HEK293 (cell line): ENCODE measurements around the gene NPTX1.
A peak's percentile ranks its signal among the peaks of the same experiment; 100 is the strongest.

Experiments
- CTCF ChIA-PET: fragments of 350-600 bp; formaldehyde crosslinking; extraction: SDS; loops from one replicate; lab custom pipeline; 2021; ENCODE audit warnings: antibody characterized with exemption; lab: Yijun Ruan, JAX
- POLR2A ChIA-PET: fragments of 300-600 bp; formaldehyde crosslinking; extraction: SDS; loops from one replicate; lab custom pipeline; 2020; ENCODE audit warnings: antibody characterized with exemption, inconsistent platforms; lab: Yijun Ruan, JAX
- H3K27ac ChIP-seq: fragments of 200-500 bp; sonication (Bioruptor generic); 2 replicates; pipeline ENCODE4 v1.5.1; 2014; ENCODE audit warnings: low read depth, low read length, control low read depth, inconsistent platforms; ENCODE audit errors: extremely low read depth
- H3K36me3 ChIP-seq, 2 experiments: fragments of 200-500 bp in 1 of 2; sonication (Bioruptor generic) in 1 of 2; 1 replicate in 1 of 2; 2 replicates in 1 of 2; pipeline ENCODE4 v1.5.1; 2014 to 2017; ENCODE audit warnings: inconsistent platforms in 2 of 2, low read length in 2 of 2; ENCODE audit not compliant: control insufficient read depth in 2 of 2, insufficient read depth in 1 of 2
- H3K4me1 ChIP-seq: fragments of 200-500 bp; sonication (Bioruptor generic); 2 replicates; pipeline ENCODE4 v1.5.1; 2014; ENCODE audit warnings: mild to moderate bottlenecking, low read length, inconsistent platforms; ENCODE audit not compliant: control insufficient read depth, insufficient read depth
- H3K4me3 ChIP-seq: 2 replicates; pipeline ENCODE4 v1.5.1; 2011; ENCODE audit warnings: low read depth, mild to moderate bottlenecking, control low read depth, low read length, moderate library complexity
- H3K9me3 ChIP-seq: fragments of 200-500 bp; sonication (Bioruptor generic); 2 replicates; pipeline ENCODE4 v1.5.1; 2014; ENCODE audit warnings: low read depth, low read length, inconsistent platforms; ENCODE audit not compliant: control insufficient read depth, insufficient read depth
- SCRT1 ChIP-seq: fragments of 450-650 bp; formaldehyde crosslinking; IDR thresholded peaks from 2 replicates; pipeline ENCODE4 v1.5.1; 2016; ENCODE audit warnings: missing biosample characterization, missing genetic modification characterization, borderline replicate concordance
- ZBTB20 ChIP-seq: fragments of 450-650 bp; formaldehyde crosslinking; IDR thresholded peaks from 2 replicates; pipeline ENCODE4 v1.5.1; 2016; ENCODE audit warnings: missing biosample characterization, missing genetic modification characterization
- ZBTB7A ChIP-seq: fragments of 450-650 bp; formaldehyde crosslinking; IDR thresholded peaks from 2 replicates; pipeline ENCODE4 v1.5.1; 2016; ENCODE audit warnings: low read depth, missing biosample characterization, missing genetic modification characterization
- ZFP37 ChIP-seq: fragments of 450-650 bp; formaldehyde crosslinking; IDR thresholded peaks from 2 replicates; pipeline ENCODE4 v1.5.1; 2016; ENCODE audit warnings: missing biosample characterization, missing genetic modification characterization
- ZFP69B ChIP-seq: fragments of 450-650 bp; formaldehyde crosslinking; IDR thresholded peaks from 2 replicates; pipeline ENCODE4 v1.5.1; 2016; ENCODE audit warnings: missing biosample characterization, missing genetic modification characterization
- ZIC2 ChIP-seq: fragments of 450-650 bp; formaldehyde crosslinking; IDR thresholded peaks from 2 replicates; pipeline ENCODE4 v1.5.1; 2016; ENCODE audit warnings: missing biosample characterization, missing genetic modification characterization
- ZNF2 ChIP-seq: fragments of 450-650 bp; formaldehyde crosslinking; IDR thresholded peaks from 2 replicates; pipeline ENCODE4 v1.5.1; 2016; ENCODE audit warnings: missing biosample characterization, missing genetic modification characterization
- ZNF335 ChIP-seq: fragments of 450-650 bp; formaldehyde crosslinking; conservative IDR thresholded peaks from 2 replicates; pipeline ENCODE4 v1.5.1; 2016; ENCODE audit warnings: missing biosample characterization, missing genetic modification characterization
- ZNF561 ChIP-seq: fragments of 450-650 bp; IDR thresholded peaks from 2 replicates; pipeline ENCODE4 v1.5.1; 2018; ENCODE audit warnings: missing biosample characterization, missing genetic modification characterization, borderline replicate concordance
- ZNF600 ChIP-seq: fragments of 450-650 bp; formaldehyde crosslinking; IDR thresholded peaks from 2 replicates; pipeline ENCODE4 v1.5.1; 2016; ENCODE audit warnings: missing biosample characterization, missing genetic modification characterization
- ZNF660 ChIP-seq: fragments of 450-650 bp; IDR thresholded peaks from 2 replicates; pipeline ENCODE4 v1.5.1; 2018; ENCODE audit warnings: missing biosample characterization, mild to moderate bottlenecking, missing genetic modification characterization
- ZXDB ChIP-seq: fragments of 450-650 bp; formaldehyde crosslinking; IDR thresholded peaks from 2 replicates; pipeline ENCODE4 v1.5.1; 2016; ENCODE audit warnings: missing biosample characterization, missing genetic modification characterization
- TF ChIP-seq, protein P1 (sequence below): fragments of 450-650 bp; formaldehyde crosslinking; IDR thresholded peaks from 2 replicates; pipeline ENCODE4 v1.5.1; 2016; ENCODE audit warnings: missing biosample characterization, missing genetic modification characterization
- TF ChIP-seq, protein P2 (sequence below): fragments of 450-650 bp; formaldehyde crosslinking; IDR thresholded peaks from 2 replicates; pipeline ENCODE4 v1.5.1; 2016; ENCODE audit warnings: missing biosample characterization, missing genetic modification characterization, low read depth

The NPTX1 gene

DNA sequence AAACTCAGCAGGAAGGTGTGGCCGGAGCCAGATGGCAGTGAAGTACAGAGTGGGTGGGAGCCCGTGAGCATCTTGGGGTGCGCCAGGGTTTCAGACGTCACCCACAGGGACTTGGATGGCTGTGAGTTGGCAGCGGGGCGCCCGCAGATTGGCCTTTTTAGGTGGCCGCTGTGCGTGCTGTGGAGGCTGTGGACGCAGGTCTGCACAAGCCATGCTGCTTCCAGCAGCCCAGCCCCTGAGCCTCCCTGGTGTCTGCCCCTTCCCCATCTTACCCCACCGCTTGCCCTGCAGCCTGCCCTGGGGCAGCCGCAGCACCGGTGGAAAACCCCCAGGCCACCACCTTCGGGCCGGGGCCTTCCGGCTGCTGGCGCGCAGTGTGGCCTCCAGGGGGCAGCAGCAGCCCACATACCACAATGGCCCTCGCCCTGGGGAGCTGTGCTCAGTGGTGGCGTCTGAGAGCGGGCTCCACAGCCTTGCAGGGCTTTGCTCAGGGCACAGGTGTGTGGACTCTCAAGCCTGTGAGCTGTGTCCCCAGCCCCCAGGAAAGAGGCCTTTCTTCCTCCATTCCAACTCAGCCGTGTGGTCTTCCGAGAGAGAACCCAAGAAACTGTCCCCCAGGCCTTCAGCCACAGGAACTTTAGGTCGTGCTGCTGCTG is 49.6 kb downstream of the NPTX1 start (continued):
- TF ChIP-seq ZNF2 (tag by site-specific recombination) (peak; percentile 81; the same call in 1 of the 2 replicates), ZNF335 (tag by site-specific recombination) (peak; percentile 61), ZNF660 (tag by site-specific recombination) (peak; percentile 43; the same call in 1 of the 2 replicates), ZFP69B (tag by site-specific recombination) (peak; percentile 48; the same call in 1 of the 2 replicates), ZFP37 (tag by site-specific recombination) (no peak)
- TF ChIP-seq, protein P1, sequence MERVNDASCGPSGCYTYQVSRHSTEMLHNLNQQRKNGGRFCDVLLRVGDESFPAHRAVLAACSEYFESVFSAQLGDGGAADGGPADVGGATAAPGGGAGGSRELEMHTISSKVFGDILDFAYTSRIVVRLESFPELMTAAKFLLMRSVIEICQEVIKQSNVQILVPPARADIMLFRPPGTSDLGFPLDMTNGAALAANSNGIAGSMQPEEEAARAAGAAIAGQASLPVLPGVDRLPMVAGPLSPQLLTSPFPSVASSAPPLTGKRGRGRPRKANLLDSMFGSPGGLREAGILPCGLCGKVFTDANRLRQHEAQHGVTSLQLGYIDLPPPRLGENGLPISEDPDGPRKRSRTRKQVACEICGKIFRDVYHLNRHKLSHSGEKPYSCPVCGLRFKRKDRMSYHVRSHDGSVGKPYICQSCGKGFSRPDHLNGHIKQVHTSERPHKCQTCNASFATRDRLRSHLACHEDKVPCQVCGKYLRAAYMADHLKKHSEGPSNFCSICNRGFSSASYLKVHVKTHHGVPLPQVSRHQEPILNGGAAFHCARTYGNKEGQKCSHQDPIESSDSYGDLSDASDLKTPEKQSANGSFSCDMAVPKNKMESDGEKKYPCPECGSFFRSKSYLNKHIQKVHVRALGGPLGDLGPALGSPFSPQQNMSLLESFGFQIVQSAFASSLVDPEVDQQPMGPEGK (tag by site-specific recombination), result peak; percentile 52

DNA sequence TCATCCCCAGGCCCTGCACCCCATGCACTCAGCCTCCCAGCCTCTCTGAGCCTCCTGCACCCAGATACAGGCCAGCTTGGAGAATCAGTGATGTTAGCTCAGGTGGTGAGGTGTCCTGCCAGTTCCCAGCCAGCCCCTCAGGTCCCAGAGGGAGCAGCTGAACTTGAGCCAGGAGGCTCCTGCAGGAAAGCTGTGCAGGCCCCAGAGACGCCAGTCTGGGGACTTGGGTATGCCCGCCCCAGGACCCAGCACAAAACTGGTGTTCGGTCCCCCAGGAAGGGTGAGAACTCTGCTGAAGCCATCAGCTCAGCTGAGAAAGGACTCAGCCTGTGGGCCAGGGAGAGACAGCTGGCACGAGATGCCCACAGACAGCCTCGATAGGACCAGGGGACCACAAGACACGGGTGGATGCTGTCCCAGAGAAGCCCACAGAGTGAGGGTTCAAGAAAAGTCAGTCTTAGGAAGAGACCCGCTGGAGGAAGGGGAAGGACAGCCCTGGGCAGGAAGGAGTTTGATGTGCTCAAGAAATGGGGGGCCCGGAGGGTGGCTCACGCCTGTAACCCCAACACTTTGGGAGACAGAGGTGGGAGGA is 50.5 kb downstream of the NPTX1 start:
- no peaks in the 10 kb centered on the region for H3K4me1 ChIP-seq
- CTCF ChIA-PET, result interaction anchor here (0.6 to 1.4 kb wide), 8 partner anchors 9 to 553 kb away, joined by 3 to 6 read pairs (median 4); no protein-coding TSS in a partner anchor
- POLR2A ChIA-PET, result no interaction called here

DNA sequence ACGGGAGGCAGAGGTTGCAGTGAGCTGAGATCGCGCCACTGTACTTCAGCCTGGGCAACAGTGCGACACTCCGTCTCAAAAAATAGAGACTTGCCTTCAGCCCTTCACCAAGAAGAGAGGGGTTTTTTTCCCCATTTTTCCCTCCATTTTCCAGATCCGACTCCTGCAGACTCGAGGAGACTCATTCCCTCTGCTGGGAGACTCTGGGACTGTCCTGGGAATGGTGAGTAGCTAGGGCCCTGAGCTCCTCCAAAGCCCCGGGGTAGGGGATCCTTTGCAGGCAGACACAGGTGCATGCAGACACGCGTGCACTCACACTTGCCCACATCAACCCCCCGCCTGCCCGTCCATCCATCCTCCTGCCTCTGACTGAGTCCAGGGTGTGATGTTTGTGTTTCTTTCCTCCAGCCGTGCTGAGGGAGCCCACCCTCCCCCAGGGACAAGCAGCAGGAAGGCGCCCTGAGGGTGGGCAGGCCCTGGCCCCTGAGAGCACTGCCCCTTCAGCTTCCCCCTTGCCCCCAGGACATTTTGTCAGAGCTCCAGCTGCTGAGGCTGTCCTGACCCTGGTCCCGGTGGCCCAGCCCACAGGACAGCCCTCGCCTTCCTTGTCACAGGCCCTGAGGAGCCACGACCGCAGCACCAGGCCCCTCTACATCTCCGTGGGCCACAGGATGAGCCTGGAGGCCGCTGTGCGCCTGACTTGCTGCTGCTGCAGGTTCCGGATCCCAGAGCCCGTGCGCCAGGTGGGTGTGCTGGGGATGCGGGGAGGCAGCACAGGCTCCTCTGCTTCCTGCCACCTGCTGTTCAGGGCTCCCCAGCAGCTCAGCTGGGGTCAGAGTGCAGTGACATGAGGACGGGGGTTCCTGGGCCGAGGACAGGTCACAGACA is 51.3 kb downstream of the NPTX1 start:
- Histone ChIP-seq H3K4me3 (no peak overlapping the region), H3K36me3 (peaks cover 0 to 2% of the 10 kb centered on the region in 2 experiments; a peak in 1 of 3 replicates), H3K27ac (no peak overlapping the region), H3K9me3 (no peaks in the 10 kb centered on the region), H3K4me1 (no peaks in the 10 kb centered on the region)
- no peak for TF ChIP-seq ZXDB (tag by site-specific recombination)
- peak; percentile 70 for TF ChIP-seq ZIC2 (tag by site-specific recombination)
- TF ChIP-seq ZNF600 (tag by site-specific recombination), result peak; percentile 68
- POLR2A ChIA-PET, result interaction anchor here (0.9 to 1.0 kb wide), 2 partner anchors 10 to 29 kb away, joined by 3 to 8 read pairs; partner anchors contain the start of gene ENDOV
- CTCF ChIA-PET, result interaction anchor here (0.6 to 1.9 kb wide), 12 partner anchors 18 to 554 kb away, joined by 3 to 6 read pairs (median 4); no protein-coding TSS in a partner anchor

More for the DNA sequence above, 50.5 kb downstream of the NPTX1 start:
- H3K36me3 ChIP-seq, result no peaks in the 10 kb centered on the region
- TF ChIP-seq SCRT1 (tag by site-specific recombination) (no peak), ZBTB20 (tag by site-specific recombination) (no peak), ZNF561 (tag by site-specific recombination) (no peak), ZBTB7A (tag by site-specific recombination) (no peak), ZNF600 (tag by site-specific recombination) (0 out of 2 replicates have a peak, but pooled peaks have one; percentile 1)
- TF ChIP-seq, protein P2, sequence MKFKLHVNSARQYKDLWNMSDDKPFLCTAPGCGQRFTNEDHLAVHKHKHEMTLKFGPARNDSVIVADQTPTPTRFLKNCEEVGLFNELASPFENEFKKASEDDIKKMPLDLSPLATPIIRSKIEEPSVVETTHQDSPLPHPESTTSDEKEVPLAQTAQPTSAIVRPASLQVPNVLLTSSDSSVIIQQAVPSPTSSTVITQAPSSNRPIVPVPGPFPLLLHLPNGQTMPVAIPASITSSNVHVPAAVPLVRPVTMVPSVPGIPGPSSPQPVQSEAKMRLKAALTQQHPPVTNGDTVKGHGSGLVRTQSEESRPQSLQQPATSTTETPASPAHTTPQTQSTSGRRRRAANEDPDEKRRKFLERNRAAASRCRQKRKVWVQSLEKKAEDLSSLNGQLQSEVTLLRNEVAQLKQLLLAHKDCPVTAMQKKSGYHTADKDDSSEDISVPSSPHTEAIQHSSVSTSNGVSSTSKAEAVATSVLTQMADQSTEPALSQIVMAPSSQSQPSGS (tag by site-specific recombination), result no peak
- no peaks in the 10 kb centered on the region for H3K9me3 ChIP-seq
- H3K27ac ChIP-seq, result no peak overlapping the region
- H3K4me3 ChIP-seq, result no peak overlapping the region
